Measurements from ENCODE around the gene PLK3.
"Not testable (repeated sequence)": the region's sequence is repeated elsewhere in the genome, so short reads cannot be mapped to it uniquely, and the experiment has no call there.

Gene PLK3

DNA sequence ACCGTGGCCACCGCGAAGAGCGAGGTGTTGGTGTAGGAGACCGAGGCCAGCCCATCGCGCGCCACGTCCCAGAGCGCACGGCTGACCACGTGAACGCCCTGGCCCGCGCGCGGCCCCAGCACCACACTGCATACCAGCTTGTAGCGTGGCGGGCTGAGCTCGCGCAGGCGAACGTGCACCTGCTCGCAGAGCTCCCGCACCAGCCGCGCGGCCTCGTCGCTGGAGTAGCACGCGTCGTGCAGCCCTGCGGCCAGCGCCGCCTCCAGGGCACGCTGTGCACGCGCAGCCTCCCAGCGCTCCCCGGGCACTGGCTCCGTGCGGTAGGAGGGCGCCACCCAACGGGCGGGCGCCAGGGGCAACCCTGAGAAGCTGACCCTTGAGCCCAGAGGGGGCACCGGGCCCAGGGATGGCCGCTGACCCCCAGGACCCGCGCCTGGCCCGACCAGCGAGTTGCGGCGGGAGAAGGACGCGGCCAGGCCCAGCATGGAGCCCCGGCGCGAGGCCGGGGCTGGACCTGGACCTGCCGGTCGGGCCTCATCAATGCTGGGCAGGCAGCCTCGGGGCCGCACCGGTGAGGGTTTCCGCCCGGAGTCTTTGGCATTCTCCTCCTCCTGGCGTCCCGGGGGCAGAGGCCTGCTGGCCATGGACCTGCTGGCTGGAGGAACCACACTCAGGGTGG, 6.0 kb downstream of the PLK3 start:
- Histone ChIP-seq H3K36me3 (ENCODE audit: insufficient read depth, low read length) (peaks cover 22% of the 10 kb centered on the region), H3K4me3 (ENCODE audit: low read depth in 1 of 2, low read length in 2 of 2) (peak overlapping the region in 1 of 2 donors; percentile 49), H3K9ac (ENCODE audit: low read length) (peak overlapping the region; percentile 8), H3K27ac (ENCODE audit: low read depth, low read length) (peak overlapping the region; percentile 99), H3K9me3 (ENCODE audit: low read length) (no peaks in the 10 kb centered on the region), H3K27me3 (ENCODE audit: control insufficient read depth in 1 of 2, insufficient read depth in 2 of 2, low read length in 2 of 2) (no peaks in the 10 kb centered on the region), H3K4me1 (ENCODE audit: insufficient read depth, low read length) (peaks cover 59% of the 10 kb centered on the region)

GRCh38 chr1:44806704-44807363, 6.7 kb downstream of the PLK3 start, which contains the start of gene DYNLT4:
Gene DYNLT4 (minus strand): TSS chr1:44807351. CDS start chr1:44806668, 683 bp downstream.
- peaks cover 22% of the 10 kb centered on the region for H3K36me3 ChIP-seq (ENCODE audit: insufficient read depth, low read length)
- peak within 1 kb of the TSS; percentile 22 to 49 for H3K4me3 ChIP-seq (ENCODE audit: low read depth in 1 of 2, low read length in 2 of 2)
- peak within 1 kb of the TSS; percentile 8 for H3K9ac ChIP-seq (ENCODE audit: low read length)
- H3K27ac ChIP-seq (ENCODE audit: low read depth, low read length) = peak within 1 kb of the TSS; percentile 99
- H3K27me3 ChIP-seq (ENCODE audit: control insufficient read depth in 1 of 2, insufficient read depth in 2 of 2, low read length in 2 of 2) = no peaks in the 10 kb centered on the region
- H3K9me3 ChIP-seq (ENCODE audit: low read length) = no peaks in the 10 kb centered on the region
- H3K4me1 ChIP-seq (ENCODE audit: insufficient read depth, low read length) = peaks cover 58% of the 10 kb centered on the region

- H3K4me1 ChIP-seq (ENCODE audit: insufficient read depth, low read length) = peaks cover 51% of the 10 kb centered on the region
- peak overlapping the region; percentile 8 for H3K9ac ChIP-seq (ENCODE audit: low read length)
- H3K9me3 ChIP-seq (ENCODE audit: low read length) = no peaks in the 10 kb centered on the region
- peak overlapping the region; percentile 99 for H3K27ac ChIP-seq (ENCODE audit: low read depth, low read length)
- no peaks in the 10 kb centered on the region for H3K27me3 ChIP-seq (ENCODE audit: control insufficient read depth in 1 of 2, insufficient read depth in 2 of 2, low read length in 2 of 2)
- peak overlapping the region; percentile 22 to 49 for H3K4me3 ChIP-seq (ENCODE audit: low read depth in 1 of 2, low read length in 2 of 2)
- peaks cover 22% of the 10 kb centered on the region for H3K36me3 ChIP-seq (ENCODE audit: insufficient read depth, low read length)
These were observed 7.3 kb downstream of the PLK3 start for GRCh38 chr1:44807364-44808062.

DNA sequence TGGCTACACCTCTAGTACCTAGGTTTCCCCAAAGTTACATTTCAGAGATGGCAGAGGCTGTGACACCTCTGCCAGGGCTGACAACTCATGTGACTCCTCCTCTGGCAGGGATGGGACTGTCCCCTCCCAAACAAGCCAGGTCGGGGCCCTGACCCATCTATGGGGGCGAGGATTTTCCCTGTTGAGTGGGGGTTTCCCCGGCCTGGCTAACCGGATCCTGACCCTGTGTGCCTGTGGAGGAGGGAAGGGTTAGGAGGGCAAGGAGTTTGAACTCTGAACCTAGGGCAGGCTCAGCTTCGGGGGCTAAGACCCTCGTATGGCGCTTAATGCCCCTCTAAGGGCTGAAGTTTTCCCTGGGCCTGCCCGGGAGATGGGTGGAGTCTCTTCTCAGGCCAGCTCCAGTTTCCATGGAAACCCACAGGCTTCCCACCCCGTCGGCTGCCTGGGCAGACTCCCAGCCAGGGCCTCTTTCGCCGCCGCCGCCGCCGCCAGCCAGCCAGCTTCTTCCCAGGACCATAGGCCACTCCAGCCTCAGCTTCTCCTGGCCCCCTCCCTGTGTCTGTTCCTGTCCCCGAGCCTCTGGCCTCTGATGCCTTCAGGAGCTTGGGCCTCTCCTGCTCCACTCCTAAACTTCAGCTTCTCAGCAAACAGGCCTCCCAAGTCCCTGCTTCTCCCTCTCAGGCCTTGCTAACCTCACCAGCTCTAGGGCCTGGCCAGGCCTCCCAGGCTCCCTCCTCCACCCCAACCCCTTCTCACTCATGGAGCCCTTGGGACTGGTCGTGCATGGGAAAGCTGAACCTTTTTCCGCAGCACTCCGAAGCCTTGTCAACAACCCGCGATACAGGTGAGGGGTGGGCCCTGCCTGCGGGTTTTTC, 8.1 kb downstream of the PLK3 start, which contains the start of gene BTBD19:
Gene BTBD19, plus strand, starts transcription at position 461 of the 875 bp plus-strand sequence. Its CDS starts 298 bp downstream, at position 759.
- peak within 1 kb of the TSS; percentile 22 to 46 for H3K4me3 ChIP-seq (ENCODE audit: low read depth in 1 of 2, low read length in 2 of 2)
- H3K4me1 ChIP-seq (ENCODE audit: insufficient read depth, low read length) = peaks cover 47% of the 10 kb centered on the region

DNA sequence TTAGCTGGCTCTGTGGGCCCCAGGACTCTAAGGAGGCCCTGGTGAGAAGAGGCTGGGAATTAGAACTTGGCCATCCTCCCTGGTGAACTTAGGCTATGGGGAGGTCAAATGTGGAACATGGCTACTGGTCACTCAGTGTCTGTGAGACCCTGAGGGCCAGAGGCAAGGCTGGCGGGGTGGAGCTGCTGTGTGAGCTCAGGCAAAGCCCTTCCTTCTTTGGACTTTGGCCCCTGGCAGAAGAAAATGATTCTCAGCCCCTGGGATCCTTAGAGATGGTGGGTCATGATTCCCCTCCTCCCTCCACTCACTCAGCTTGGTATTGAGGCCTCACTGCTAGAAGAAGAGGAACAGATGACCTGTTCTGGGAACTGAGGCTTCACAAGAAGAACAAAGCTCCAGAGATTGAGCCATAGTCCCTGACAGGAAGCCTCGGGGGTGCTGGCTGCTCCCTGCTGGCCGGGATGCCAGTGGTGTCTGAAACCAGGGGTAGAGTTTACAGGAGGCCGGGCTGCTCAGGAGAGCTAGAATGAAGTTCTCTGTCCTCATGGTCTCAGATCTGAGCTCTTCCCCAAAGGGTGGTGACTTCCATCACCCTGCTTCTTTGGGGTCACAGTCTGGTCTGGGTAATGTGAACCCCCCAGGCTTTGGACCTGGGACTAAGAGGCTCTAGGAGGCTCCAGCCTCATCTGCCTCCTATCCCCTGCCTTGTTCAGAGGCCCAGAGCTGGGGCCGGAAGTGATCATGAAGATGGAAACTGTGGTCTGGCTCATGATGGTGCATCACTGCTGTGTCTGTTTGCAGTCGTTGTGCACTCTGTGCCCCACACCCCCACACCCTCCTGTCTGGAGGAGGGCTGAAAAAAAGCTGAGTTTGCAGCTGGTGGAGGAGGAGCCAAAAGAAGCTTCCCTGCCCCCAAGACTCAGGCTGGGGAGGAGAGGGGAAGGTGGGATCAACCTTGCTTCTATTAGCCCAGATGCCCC, 9.1 kb downstream of the PLK3 start:
- Histone ChIP-seq H3K9ac (ENCODE audit: low read length) (peak overlapping the region; percentile 18), H3K4me1 (ENCODE audit: insufficient read depth, low read length) (peaks cover 47% of the 10 kb centered on the region), H3K27ac (ENCODE audit: low read depth, low read length) (peak overlapping the region; percentile 99), H3K4me3 (ENCODE audit: low read depth in 1 of 2, low read length in 2 of 2) (peak overlapping the region in 1 of 2 donors; percentile 46), H3K9me3 (ENCODE audit: low read length) (no peaks in the 10 kb centered on the region), H3K36me3 (ENCODE audit: insufficient read depth, low read length) (peaks cover 9% of the 10 kb centered on the region), H3K27me3 (ENCODE audit: control insufficient read depth in 1 of 2, insufficient read depth in 2 of 2, low read length in 2 of 2) (no peaks in the 10 kb centered on the region)

More for the DNA sequence above, 8.1 kb downstream of the PLK3 start, which contains the start of gene BTBD19:
- Histone ChIP-seq H3K36me3 (ENCODE audit: insufficient read depth, low read length) (peaks cover 18% of the 10 kb centered on the region), H3K9ac (ENCODE audit: low read length) (peak within 1 kb of the TSS; percentile 18), H3K9me3 (ENCODE audit: low read length) (no peaks in the 10 kb centered on the region), H3K27me3 (ENCODE audit: control insufficient read depth in 1 of 2, insufficient read depth in 2 of 2, low read length in 2 of 2) (no peaks in the 10 kb centered on the region), H3K27ac (ENCODE audit: low read depth, low read length) (peak within 1 kb of the TSS; percentile 99)

DNA sequence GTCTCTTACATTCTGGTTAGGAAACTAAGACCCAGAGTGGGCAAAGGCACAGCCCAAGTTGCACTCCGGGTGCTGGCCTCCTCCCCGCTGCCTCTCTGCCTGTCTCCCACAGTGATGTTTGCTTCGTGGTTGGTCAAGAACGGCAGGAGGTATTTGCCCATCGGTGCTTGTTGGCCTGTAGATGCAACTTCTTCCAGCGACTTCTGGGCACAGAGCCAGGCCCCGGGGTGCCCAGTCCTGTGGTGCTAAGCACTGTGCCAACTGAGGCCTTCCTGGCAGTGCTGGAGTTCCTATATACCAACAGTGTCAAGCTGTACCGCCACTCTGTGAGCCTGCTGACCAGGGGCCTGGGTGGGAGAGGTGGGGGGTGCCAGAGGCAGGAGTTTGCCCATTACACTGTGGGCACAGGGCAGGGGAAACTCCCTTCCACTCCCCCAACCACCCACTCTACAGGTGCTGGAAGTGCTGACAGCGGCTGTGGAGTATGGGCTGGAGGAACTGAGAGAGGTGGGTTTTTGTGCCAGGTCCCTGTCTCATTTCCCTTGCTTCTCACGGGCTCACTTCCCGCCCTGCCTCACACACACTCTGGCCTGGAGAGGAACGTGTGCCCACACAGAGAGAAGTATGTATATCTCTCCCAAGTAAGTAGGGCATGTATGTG, 10.1 kb downstream of the PLK3 start:
- Histone ChIP-seq H3K27ac (ENCODE audit: low read depth, low read length) (peak overlapping the region; percentile 99), H3K27me3 (ENCODE audit: control insufficient read depth in 1 of 2, insufficient read depth in 2 of 2, low read length in 2 of 2) (no peaks in the 10 kb centered on the region), H3K4me3 (ENCODE audit: low read depth in 1 of 2, low read length in 2 of 2) (peak overlapping the region in 1 of 2 donors; percentile 46), H3K4me1 (ENCODE audit: insufficient read depth, low read length) (peaks cover 47% of the 10 kb centered on the region), H3K36me3 (ENCODE audit: insufficient read depth, low read length) (peaks cover 6% of the 10 kb centered on the region), H3K9ac (ENCODE audit: low read length) (peak overlapping the region; percentile 14), H3K9me3 (ENCODE audit: low read length) (no peaks in the 10 kb centered on the region)

GRCh38 chr1:44810762-44811105, 10.6 kb downstream of the PLK3 start:
- not testable (repeated sequence) for H3K9ac ChIP-seq (ENCODE audit: low read length); H3K27ac ChIP-seq (ENCODE audit: low read depth, low read length); H3K4me3 ChIP-seq (ENCODE audit: low read depth in 1 of 2, low read length in 2 of 2); H3K36me3 ChIP-seq (ENCODE audit: insufficient read depth, low read length); H3K9me3 ChIP-seq (ENCODE audit: low read length); H3K27me3 ChIP-seq (ENCODE audit: control insufficient read depth in 1 of 2, insufficient read depth in 2 of 2, low read length in 2 of 2)
- H3K4me1 ChIP-seq (ENCODE audit: insufficient read depth, low read length) = peaks cover 47% of the 10 kb centered on the region

DNA sequence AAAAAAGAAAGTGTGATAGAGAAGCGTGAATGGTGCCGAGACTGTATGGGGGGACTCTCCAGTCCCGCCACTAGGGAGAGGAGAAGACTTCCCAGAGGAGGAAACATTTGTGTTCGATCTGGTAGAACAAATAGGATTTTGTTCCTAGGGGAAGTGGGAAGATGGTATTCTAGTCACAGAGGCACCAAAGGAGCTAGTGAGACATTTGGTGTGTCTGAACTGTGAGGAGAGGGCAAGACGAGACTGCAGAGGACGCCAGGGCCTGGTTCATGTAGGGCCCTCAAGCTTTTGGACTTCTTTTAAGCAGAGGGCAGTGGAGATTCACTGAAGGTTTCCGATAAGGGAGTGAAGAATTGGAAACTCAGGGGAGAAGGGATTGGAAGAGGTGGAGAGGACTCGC, 11.1 kb downstream of the PLK3 start:
- H3K9ac ChIP-seq (ENCODE audit: low read length) = no peak overlapping the region
- H3K27me3 ChIP-seq (ENCODE audit: control insufficient read depth in 1 of 2, insufficient read depth in 2 of 2, low read length in 2 of 2) = no peaks in the 10 kb centered on the region
- H3K4me1 ChIP-seq (ENCODE audit: insufficient read depth, low read length) = peaks cover 47% of the 10 kb centered on the region

DNA sequence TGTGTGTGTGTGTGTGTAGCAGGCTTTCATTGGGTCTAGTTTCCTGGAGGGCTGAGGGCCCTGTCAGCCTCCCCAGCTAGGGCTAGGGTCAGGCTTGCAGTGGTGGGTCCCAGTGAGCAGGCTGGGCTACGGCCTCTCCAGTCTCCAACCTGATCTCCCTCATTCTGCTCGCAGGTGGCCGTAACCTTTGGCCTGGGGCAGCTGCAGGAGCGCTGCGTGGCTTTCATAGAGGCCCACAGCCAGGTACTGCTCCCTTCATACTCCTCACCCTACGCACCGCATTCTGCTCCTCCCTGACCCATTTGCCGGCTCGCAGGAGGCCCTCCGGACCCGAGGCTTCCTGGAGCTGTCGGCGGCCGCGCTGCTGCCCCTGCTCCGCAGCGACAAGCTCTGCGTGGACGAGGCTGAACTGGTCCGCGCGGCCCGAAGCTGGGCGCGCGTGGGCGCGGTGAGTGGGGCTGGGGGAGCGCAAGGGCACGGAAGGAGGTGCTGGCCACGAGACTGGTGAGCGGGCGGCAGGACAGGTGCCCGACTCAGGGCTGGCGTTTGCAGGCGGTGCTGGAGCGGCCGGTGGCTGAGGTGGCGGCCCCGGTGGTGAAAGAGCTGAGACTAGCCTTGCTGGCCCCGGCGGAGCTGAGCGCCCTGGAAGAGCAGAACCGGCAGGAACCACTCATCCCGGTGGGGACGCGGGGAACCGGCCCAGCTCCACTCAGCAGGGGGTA, 12.8 kb downstream of the PLK3 start:
- H3K9me3 ChIP-seq (ENCODE audit: low read length) = no peaks in the 10 kb centered on the region
- H3K4me3 ChIP-seq (ENCODE audit: low read depth in 1 of 2, low read length in 2 of 2) = peak overlapping the region; percentile 46 to 63
- H3K4me1 ChIP-seq (ENCODE audit: insufficient read depth, low read length) = peaks cover 30% of the 10 kb centered on the region
- H3K27ac ChIP-seq (ENCODE audit: low read depth, low read length) = peak overlapping the region; percentile 92
- no peaks in the 10 kb centered on the region for H3K36me3 ChIP-seq (ENCODE audit: insufficient read depth, low read length)
- no peaks in the 10 kb centered on the region for H3K27me3 ChIP-seq (ENCODE audit: control insufficient read depth in 1 of 2, insufficient read depth in 2 of 2, low read length in 2 of 2)
- peak overlapping the region; percentile 27 for H3K9ac ChIP-seq (ENCODE audit: low read length)

More for the DNA sequence above, 11.1 kb downstream of the PLK3 start:
- H3K27ac ChIP-seq (ENCODE audit: low read depth, low read length) = no peak overlapping the region
- no peak overlapping the region for H3K4me3 ChIP-seq (ENCODE audit: low read depth in 1 of 2, low read length in 2 of 2)
- H3K9me3 ChIP-seq (ENCODE audit: low read length) = no peaks in the 10 kb centered on the region
- H3K36me3 ChIP-seq (ENCODE audit: insufficient read depth, low read length) = no peaks in the 10 kb centered on the region
